OCI-M2 (cell line): Measurements from ENCODE around the gene FCER2.

Experiments
- DNase-seq: peaks from one replicate; lab custom pipeline; 2025; ENCODE audit not compliant: unreplicated experiment; lab: John Stamatoyannopoulos, UW

FCER2 gene

GRCh38 chr19:7679771-7680605 lies 21.9 kb downstream of the FCER2 start:
- DNase-seq = no peak

- DNase-seq = no peak
Measured at GRCh38 chr19:7678971-7679751, 22.8 kb downstream of the FCER2 start.

- no peak for DNase-seq
Measured at GRCh38 chr19:7677669-7678311, 24.1 kb downstream of the FCER2 start.

- DNase-seq = no peak
Measured at GRCh38 chr19:7676854-7677253, 25.1 kb downstream of the FCER2 start, which contains the start of gene MCEMP1. Gene MCEMP1, plus strand, starts transcription at chr19:7677090. Its CDS starts 31 bp downstream, at chr19:7677121.

- no peak for DNase-seq
Measured at GRCh38 chr19:7676376-7676775, 25.6 kb downstream of the FCER2 start.

GRCh38 chr19:7674010-7675005 lies 27.6 kb downstream of the FCER2 start:
- DNase-seq = peak; percentile 7

GRCh38 chr19:7672522-7672921 lies 29.4 kb downstream of the FCER2 start:
- DNase-seq = no peak

- no peak for DNase-seq
Measured at GRCh38 chr19:7670790-7671189, 31.1 kb downstream of the FCER2 start.

GRCh38 chr19:7670150-7670783 lies 31.7 kb downstream of the FCER2 start:
- DNase-seq = no peak

GRCh38 chr19:7669641-7670040 lies 32.3 kb downstream of the FCER2 start:
- no peak for DNase-seq

- no peak for DNase-seq
Measured at GRCh38 chr19:7668842-7669241, 33.1 kb downstream of the FCER2 start, which contains the start of gene RETN. Gene RETN, plus strand, starts transcription at chr19:7669049. Its CDS starts 278 bp downstream, at chr19:7669327.

GRCh38 chr19:7665076-7665475 lies 36.9 kb downstream of the FCER2 start:
- no peak for DNase-seq

GRCh38 chr19:7663706-7664105 lies 38.2 kb downstream of the FCER2 start:
- no peak for DNase-seq

GRCh38 chr19:7662657-7663056 lies 39.3 kb downstream of the FCER2 start:
- DNase-seq = no peak

GRCh38 chr19:7661744-7662538 lies 40.0 kb downstream of the FCER2 start:
- DNase-seq = no peak

- DNase-seq = no peak
Measured at GRCh38 chr19:7658219-7658686, 43.7 kb downstream of the FCER2 start.

GRCh38 chr19:7657131-7657751 lies 44.7 kb downstream of the FCER2 start:
- no peak for DNase-seq

GRCh38 chr19:7655581-7655980 lies 46.4 kb downstream of the FCER2 start:
- no peak for DNase-seq
